Measurements from ENCODE around the gene NIPSNAP3A. TPM values are rescaled to one million over a fixed set of nuclear protein-coding genes. Genes with fewer than 3 reads are reported as not detected.

NIPSNAP3A gene
- total RNA-seq, 1 experiment from 2014 or later, result 22.6 TPM

GRCh38 chr9:104805441-104805840, 58.0 kb downstream of the NIPSNAP3A start:
- no peak for DNase-seq (ENCODE audit: low read depth)

- peak; percentile 51 for DNase-seq (ENCODE audit: low read depth)
Measured at GRCh38 chr9:104808035-104808614, 60.6 kb downstream of the NIPSNAP3A start.

Other genes with a start within 250 kb of the NIPSNAP3A start
- gene OR13F1, start 243.4 kb upstream of the NIPSNAP3A start, total RNA-seq (2014; rRNA removed; shearing (Covaris generic)), result not detected in 2 replicates
- gene OR13C4, start 220.5 kb upstream of the NIPSNAP3A start, total RNA-seq (2014; rRNA removed; shearing (Covaris generic)), result not detected in 2 replicates
- not detected in 2 replicates for gene OR13C3, start 210.8 kb upstream of the NIPSNAP3A start, total RNA-seq (2014; rRNA removed; shearing (Covaris generic))
- gene OR13C8, start 178.5 kb upstream of the NIPSNAP3A start, total RNA-seq (2014; rRNA removed; shearing (Covaris generic)), result not detected in 2 replicates
- gene OR13C5, start 148.3 kb upstream of the NIPSNAP3A start, total RNA-seq (2014; rRNA removed; shearing (Covaris generic)), result not detected in 2 replicates
- gene OR13C2, start 142.1 kb upstream of the NIPSNAP3A start, total RNA-seq (2014; rRNA removed; shearing (Covaris generic)), result not detected in 2 replicates
- gene OR13C9, start 129.5 kb upstream of the NIPSNAP3A start, total RNA-seq (2014; rRNA removed; shearing (Covaris generic)), result not detected in 2 replicates
- gene OR13D1, start 53.2 kb upstream of the NIPSNAP3A start, total RNA-seq (2014; rRNA removed; shearing (Covaris generic)), result not detected in 2 replicates
- 0.19 TPM in 1 of 2 replicates, not detected in the other for gene NIPSNAP3B, start 16.4 kb downstream of the NIPSNAP3A start, total RNA-seq (2014; rRNA removed; shearing (Covaris generic))
- gene ABCA1, start 180.5 kb downstream of the NIPSNAP3A start, total RNA-seq (2014; rRNA removed; shearing (Covaris generic)), result 6.3 and 6.4 TPM in 2 replicates